ENCODE results near the gene HSPBP1. TPM values are rescaled to one million over a fixed set of nuclear protein-coding genes. Genes with fewer than 3 reads are reported as not detected.

Gene HSPBP1
- polyA plus RNA-seq, 3 donors = 36.4 to 49.5 (median 42.5) TPM

DNA sequence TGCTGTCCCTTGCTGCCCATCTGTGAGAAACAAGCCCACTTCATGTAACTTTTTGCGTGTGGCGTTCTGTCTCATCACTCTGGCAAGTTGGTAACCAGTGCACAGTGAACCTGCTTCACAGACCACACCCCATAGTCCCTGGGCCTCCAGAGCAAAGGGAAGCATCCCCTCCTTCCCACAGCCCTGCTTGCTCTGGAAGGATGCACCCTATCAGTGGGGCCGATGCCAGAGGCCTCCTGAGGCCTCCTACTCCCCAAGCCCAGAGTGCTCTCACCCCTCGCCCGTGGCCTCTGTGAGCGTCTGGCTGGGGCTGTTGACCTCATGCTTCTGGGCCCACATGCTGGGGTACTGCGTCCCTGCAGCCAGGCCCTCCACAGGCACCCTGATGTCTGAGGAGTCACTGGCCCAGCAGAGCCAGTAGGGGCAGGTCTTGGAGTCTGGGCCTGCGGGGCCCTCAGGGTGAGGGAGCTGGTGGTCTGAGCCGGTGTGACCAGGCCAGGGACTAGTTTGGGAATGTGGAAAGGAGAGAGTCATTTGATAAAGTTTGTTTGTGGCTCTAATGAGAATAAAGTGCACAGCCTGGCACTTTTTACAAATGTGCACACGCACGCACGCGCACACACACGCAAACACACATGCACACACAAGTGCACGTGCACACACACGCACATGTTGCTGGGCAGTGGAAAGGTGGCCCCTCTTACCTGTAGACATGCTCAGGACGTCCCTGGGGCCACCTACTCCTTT, 56.4 kb downstream of the HSPBP1 start:
- DNase-seq = no peak

DNA sequence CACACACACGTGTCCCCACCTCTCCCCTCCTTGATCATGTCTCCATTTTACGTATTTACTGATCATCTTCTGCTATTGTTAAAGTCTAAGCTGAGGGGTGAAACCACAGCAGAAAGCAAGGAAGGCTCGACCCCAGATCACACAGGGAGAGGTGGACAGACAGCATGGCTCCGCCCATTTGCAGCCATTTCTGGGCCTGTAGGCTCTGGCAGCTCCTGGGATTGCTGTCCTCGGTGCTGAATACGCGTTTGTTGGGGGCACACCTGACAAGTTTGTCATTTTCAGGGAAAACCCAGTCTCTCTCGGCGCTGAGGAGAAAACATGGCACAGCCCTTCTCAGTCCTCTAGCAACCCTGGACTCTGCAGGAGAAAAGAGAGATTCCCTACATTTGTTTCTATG, 59.4 kb downstream of the HSPBP1 start:
- no peak for DNase-seq

DNA sequence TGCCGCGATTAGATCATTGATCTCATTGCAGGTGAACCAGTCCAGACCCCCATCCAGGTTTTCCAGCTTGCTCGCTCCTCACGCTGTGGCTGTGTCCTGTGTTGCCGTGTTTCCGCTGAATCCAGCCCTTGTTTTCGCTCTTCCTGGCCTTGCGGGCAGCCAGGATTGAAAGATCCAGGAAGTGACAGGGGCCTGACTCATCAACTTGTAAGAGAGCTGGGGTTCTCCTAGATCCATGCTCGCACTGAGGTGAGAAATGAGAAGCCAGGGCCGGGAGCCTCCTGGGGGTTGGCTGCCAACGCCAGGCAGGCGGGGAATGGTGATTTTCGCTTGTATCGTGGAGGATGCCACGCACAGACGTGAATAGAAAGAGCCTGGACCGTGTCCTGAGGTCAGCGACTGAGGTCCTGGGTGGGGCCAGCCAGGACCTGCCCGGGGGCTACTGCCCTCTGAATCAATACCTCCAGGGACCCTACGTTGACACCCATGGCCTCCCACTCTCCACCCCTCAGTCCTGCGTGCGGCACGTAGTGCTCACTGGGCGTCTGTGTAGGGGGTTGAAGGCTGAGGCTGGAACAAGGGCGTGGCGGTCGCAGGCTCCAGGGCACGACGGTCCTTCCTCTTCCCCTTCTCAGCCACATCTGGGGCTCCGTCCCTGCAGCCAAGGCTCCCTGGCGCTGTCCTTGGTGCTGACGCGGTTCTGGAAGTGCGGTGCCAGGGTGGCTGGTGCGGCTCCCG, 63.3 kb downstream of the HSPBP1 start:
- DNase-seq = peak; percentile 81

DNA sequence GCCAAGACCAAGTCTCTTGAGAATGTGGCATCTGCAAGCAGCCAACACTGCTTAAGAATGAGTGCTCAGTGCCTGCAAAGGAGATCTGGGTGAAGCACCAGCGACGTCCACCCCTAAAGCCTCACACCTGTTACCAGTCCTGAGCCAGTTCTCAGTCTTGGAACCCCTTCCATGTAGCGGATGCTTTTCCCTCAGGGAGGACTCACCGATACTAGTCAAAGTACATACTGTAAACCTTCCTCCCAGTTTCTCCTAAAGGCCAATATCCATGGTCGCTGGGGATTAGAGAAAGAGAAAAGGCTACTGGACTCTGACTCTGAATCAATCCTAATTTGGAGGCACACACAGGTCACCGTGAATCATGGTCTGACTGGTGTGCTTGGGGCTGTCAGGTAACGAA, 66.4 kb downstream of the HSPBP1 start:
- DNase-seq = no peak

DNA sequence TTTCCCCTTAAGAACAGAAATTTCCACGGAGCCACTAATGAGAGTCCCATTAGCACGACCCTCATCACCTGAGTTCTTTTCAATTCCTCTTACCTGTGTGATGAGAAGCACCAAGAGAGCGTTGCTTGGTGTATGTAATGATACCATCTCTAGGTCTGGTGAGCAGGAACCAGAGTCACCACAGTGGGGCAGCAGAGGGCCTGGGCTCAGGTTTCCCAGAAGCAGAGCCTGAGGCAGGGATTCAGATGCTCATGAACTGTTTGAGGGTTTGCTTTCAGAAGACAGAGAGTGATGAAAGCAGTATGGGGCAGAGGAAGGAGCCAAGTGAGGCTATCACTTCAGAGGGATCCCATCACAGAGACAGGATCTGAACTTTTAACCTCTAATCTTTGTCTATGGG, 67.5 kb downstream of the HSPBP1 start:
- DNase-seq = no peak

Other genes starting within 250 kb of the HSPBP1 start
- gene GP6, start 241.8 kb downstream of the HSPBP1 start, polyA plus RNA-seq (ENCODE audit: insufficient read length in 3 of 3) = under 1 TPM; 0.53 to 0.92 (median 0.77) TPM
- 10 to 100 TPM; 16.0 to 24.0 (median 21.0) TPM for gene RDH13, start 217.0 kb downstream of the HSPBP1 start, polyA plus RNA-seq (ENCODE audit: insufficient read length in 3 of 3)
- gene EPS8L1, start 204.2 kb downstream of the HSPBP1 start, polyA plus RNA-seq (ENCODE audit: insufficient read length in 3 of 3) = 10 to 100 TPM; 56.1 to 91.8 (median 73.3) TPM
- gene PPP1R12C, start 162.5 kb downstream of the HSPBP1 start, polyA plus RNA-seq (ENCODE audit: insufficient read length in 3 of 3) = 100 to 1,000 TPM in 2 of 3 donors, 10 to 100 TPM in 1; 99.9 to 114 (median 104) TPM
- 1 to 10 TPM; 4.6 to 6.7 (median 5.3) TPM for gene TNNT1, start 130.9 kb downstream of the HSPBP1 start, polyA plus RNA-seq (ENCODE audit: insufficient read length in 3 of 3)
- 1 to 10 TPM; 4.2 to 7.5 (median 6.3) TPM for gene TNNI3, start 122.4 kb downstream of the HSPBP1 start, polyA plus RNA-seq (ENCODE audit: insufficient read length in 3 of 3)
- 10 to 100 TPM in 1 of 3 donors, 1 to 10 TPM in 2; 6.7 to 11.7 (median 9.2) TPM for gene DNAAF3, start 113.5 kb downstream of the HSPBP1 start, polyA plus RNA-seq (ENCODE audit: insufficient read length in 3 of 3)
- under 1 TPM; 0.30 to 0.47 (median 0.41) TPM for gene SYT5, start 99.8 kb downstream of the HSPBP1 start, polyA plus RNA-seq (ENCODE audit: insufficient read length in 3 of 3)
- gene PTPRH, start 70.6 kb downstream of the HSPBP1 start, polyA plus RNA-seq (ENCODE audit: insufficient read length in 3 of 3) = under 1 TPM; 0.16 to 0.24 (median 0.17) TPM
- gene TMEM86B, start 51.3 kb downstream of the HSPBP1 start, polyA plus RNA-seq (ENCODE audit: insufficient read length in 3 of 3) = 1 to 10 TPM; 4.4 to 6.5 (median 4.6) TPM
- 10 to 100 TPM; 48.3 to 52.8 (median 52.6) TPM for gene PPP6R1, start 21.1 kb downstream of the HSPBP1 start, polyA plus RNA-seq (ENCODE audit: insufficient read length in 3 of 3)
- 10 to 100 TPM; 11.5 to 18.7 (median 16.5) TPM for gene BRSK1, start 3.9 kb upstream of the HSPBP1 start, polyA plus RNA-seq (ENCODE audit: insufficient read length in 3 of 3)
- 1 to 10 TPM; 1.4 to 1.6 (median 1.6) TPM for gene TMEM150B, start 45.2 kb upstream of the HSPBP1 start, polyA plus RNA-seq (ENCODE audit: insufficient read length in 3 of 3)
- 10 to 100 TPM; 21.5 to 37.2 (median 33.0) TPM for gene KMT5C, start 59.8 kb upstream of the HSPBP1 start, polyA plus RNA-seq (ENCODE audit: insufficient read length in 3 of 3)
- gene COX6B2, start 74.6 kb upstream of the HSPBP1 start, polyA plus RNA-seq (ENCODE audit: insufficient read length in 3 of 3) = 1 to 10 TPM in 2 of 3 donors, under 1 TPM in 1; 0.97 to 2.0 (median 1.3) TPM
- gene GARIN5B, start 83.2 kb upstream of the HSPBP1 start, polyA plus RNA-seq (ENCODE audit: insufficient read length in 3 of 3) = under 1 TPM; 0.13 to 0.31 (median 0.14) TPM
- 1 to 10 TPM; 1.2 to 2.0 (median 1.5) TPM for gene IL11, start 90.4 kb upstream of the HSPBP1 start, polyA plus RNA-seq (ENCODE audit: insufficient read length in 3 of 3)
- under 1 TPM; 0.41 to 0.81 (median 0.55) TPM for gene TMEM190, start 96.7 kb upstream of the HSPBP1 start, polyA plus RNA-seq (ENCODE audit: insufficient read length in 3 of 3)
- gene TMEM238, start 104.2 kb upstream of the HSPBP1 start, polyA plus RNA-seq (ENCODE audit: insufficient read length in 3 of 3) = 1 to 10 TPM in 1 of 3 donors, under 1 TPM in 2; 0.61 to 1.2 (median 0.91) TPM
- gene RPL28, start 105.8 kb upstream of the HSPBP1 start, polyA plus RNA-seq (ENCODE audit: insufficient read length in 3 of 3) = 1,000 to 10,000 TPM; 1,015 to 1,277 (median 1,113) TPM
- gene UBE2S, start 127.7 kb upstream of the HSPBP1 start, polyA plus RNA-seq (ENCODE audit: insufficient read length in 3 of 3) = 10 to 100 TPM; 45.2 to 74.8 (median 57.4) TPM
- under 1 TPM; 0.10 to 0.31 (median 0.26) TPM for gene SHISA7, start 163.2 kb upstream of the HSPBP1 start, polyA plus RNA-seq (ENCODE audit: insufficient read length in 3 of 3)
- gene ISOC2, start 181.5 kb upstream of the HSPBP1 start, polyA plus RNA-seq (ENCODE audit: insufficient read length in 3 of 3) = 10 to 100 TPM; 42.6 to 52.1 (median 50.0) TPM
- not detected for gene C19orf85, start 184.6 kb upstream of the HSPBP1 start, polyA plus RNA-seq (ENCODE audit: insufficient read length in 3 of 3)
- gene ZNF628, start 196.5 kb upstream of the HSPBP1 start, polyA plus RNA-seq (ENCODE audit: insufficient read length in 3 of 3) = 1 to 10 TPM; 5.1 to 6.8 (median 5.2) TPM
- gene NAT14, start 205.1 kb upstream of the HSPBP1 start, polyA plus RNA-seq (ENCODE audit: insufficient read length in 3 of 3) = 10 to 100 TPM; 45.7 to 58.9 (median 58.8) TPM
- 1 to 10 TPM; 1.6 to 4.1 (median 2.1) TPM for gene SSC5D, start 208.3 kb upstream of the HSPBP1 start, polyA plus RNA-seq (ENCODE audit: insufficient read length in 3 of 3)